Spinal cord (tissue), 10 donors: ENCODE data around the gene B4GALNT3. TPM values are rescaled to one million over a fixed set of nuclear protein-coding genes. Genes with fewer than 3 reads are reported as not detected.

Experiments
- DNase-seq, 6 donors: peaks; one replicate each; pipeline versions ENCODE4 v3.0.0 to v3.0.0-alpha.2; 2013 to 2015; ENCODE audit warnings: low spot score in 6 of 6, low read depth in 4 of 6
- H3K27ac ChIP-seq: one replicate; pipeline ENCODE4 v1.5.1; 2013; ENCODE audit warnings: low read depth, low read length, control low read depth
- H3K27me3 ChIP-seq: one replicate; pipeline ENCODE4 v1.6.1; 2013; ENCODE audit warnings: low read length; ENCODE audit not compliant: control insufficient read depth, insufficient read depth
- H3K36me3 ChIP-seq: one replicate; pipeline ENCODE4 v1.6.1; 2013; ENCODE audit warnings: low read length; ENCODE audit not compliant: control insufficient read depth, insufficient read depth
- H3K4me1 ChIP-seq: one replicate; pipeline ENCODE4 v1.6.1; 2013; ENCODE audit warnings: low read length; ENCODE audit not compliant: control insufficient read depth, insufficient read depth
- H3K4me3 ChIP-seq: one replicate; pipeline ENCODE4 v1.5.1; 2013; ENCODE audit warnings: low read depth, low read length, control low read depth
- H3K9me3 ChIP-seq: one replicate; pipeline ENCODE4 v1.6.1; 2013; ENCODE audit warnings: low read length; ENCODE audit not compliant: control insufficient read depth, insufficient read depth
- WGBS: methylation state at CpG from one replicate; pipeline ENCODE4 v1.1.5; 2013; ENCODE audit warnings: missing lambda C conversion rate; ENCODE audit not compliant: insufficient coverage; 5-methylcytosine and 5-hydroxymethylcytosine counted together
- polyA plus RNA-seq, 2 donors: library from polyadenylated mRNA; unstranded; fragments of 120-200 nt; gene quantifications; one replicate each; pipeline ENCODE4 v1.2.1, GENCODE V29; 2013; ENCODE audit not compliant: insufficient read length in 2 of 2
- total RNA-seq, 2 donors: library from RNA; depleted of rRNA in 1 of 2; stranded (reverse); fragments of 120-200 nt in 1 of 2; fragments of >200 nt in 1 of 2; gene quantifications; one replicate each; pipeline versions ENCODE4 v1.2.3 to v1.2.4, GENCODE V29; 2013 to 2014
- donor health status: healthy.

Gene B4GALNT3
- total and polyA plus RNA-seq, 4 donors, result 3.2 to 7.2 (median 3.9) TPM

- Histone ChIP-seq H3K9me3 (no peaks in the 10 kb centered on the region), H3K4me1 (peaks cover 8% of the 10 kb centered on the region), H3K27me3 (no peaks in the 10 kb centered on the region), H3K27ac (no peak overlapping the region), H3K36me3 (no peaks in the 10 kb centered on the region), H3K4me3 (no peak overlapping the region)
- 65% methylated on average over 4 of the region's 8 CpGs for WGBS
- DNase-seq, result peak in 2 of 6 donors; percentile 6 to 36
Measured at GRCh38 chr12:466039-466438, 6.3 kb downstream of the B4GALNT3 start.

DNA sequence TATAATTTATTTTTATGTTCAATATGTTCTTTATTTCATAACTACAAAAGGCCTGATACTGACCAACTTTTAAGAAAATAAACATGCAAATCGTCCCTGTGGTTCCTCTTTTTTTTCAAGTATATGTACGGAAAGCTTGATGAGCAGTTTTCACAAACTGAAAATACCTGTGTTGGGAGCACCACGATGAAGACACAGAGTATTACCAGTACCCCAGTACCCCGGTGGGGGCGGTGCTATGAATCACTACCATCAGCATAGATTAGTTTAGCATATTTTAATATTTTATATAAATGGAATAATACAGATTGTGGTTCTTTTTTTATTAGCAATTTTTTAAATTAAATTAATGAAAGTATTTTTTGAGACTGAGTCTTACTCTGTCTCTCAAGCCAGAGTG, 7.0 kb downstream of the B4GALNT3 start:
- H3K36me3 ChIP-seq, result no peaks in the 10 kb centered on the region
- H3K27ac ChIP-seq, result no peak overlapping the region
- no peaks in the 10 kb centered on the region for H3K27me3 ChIP-seq
- no peaks in the 10 kb centered on the region for H3K9me3 ChIP-seq
- WGBS, result no CpG with 5 or more reads among the region's 5 CpGs
- H3K4me3 ChIP-seq, result no peak overlapping the region
- no peak for DNase-seq
- peaks cover 8% of the 10 kb centered on the region for H3K4me1 ChIP-seq

GRCh38 chr12:467591-467990, 7.9 kb downstream of the B4GALNT3 start:
- H3K27ac ChIP-seq, result no peak overlapping the region
- peaks cover 8% of the 10 kb centered on the region for H3K4me1 ChIP-seq
- H3K4me3 ChIP-seq, result no peak overlapping the region
- H3K9me3 ChIP-seq, result no peaks in the 10 kb centered on the region
- no peak for DNase-seq
- H3K27me3 ChIP-seq, result no peaks in the 10 kb centered on the region
- no peaks in the 10 kb centered on the region for H3K36me3 ChIP-seq
- WGBS, result 100% methylated on average over 1 of the region's 6 CpGs

DNA sequence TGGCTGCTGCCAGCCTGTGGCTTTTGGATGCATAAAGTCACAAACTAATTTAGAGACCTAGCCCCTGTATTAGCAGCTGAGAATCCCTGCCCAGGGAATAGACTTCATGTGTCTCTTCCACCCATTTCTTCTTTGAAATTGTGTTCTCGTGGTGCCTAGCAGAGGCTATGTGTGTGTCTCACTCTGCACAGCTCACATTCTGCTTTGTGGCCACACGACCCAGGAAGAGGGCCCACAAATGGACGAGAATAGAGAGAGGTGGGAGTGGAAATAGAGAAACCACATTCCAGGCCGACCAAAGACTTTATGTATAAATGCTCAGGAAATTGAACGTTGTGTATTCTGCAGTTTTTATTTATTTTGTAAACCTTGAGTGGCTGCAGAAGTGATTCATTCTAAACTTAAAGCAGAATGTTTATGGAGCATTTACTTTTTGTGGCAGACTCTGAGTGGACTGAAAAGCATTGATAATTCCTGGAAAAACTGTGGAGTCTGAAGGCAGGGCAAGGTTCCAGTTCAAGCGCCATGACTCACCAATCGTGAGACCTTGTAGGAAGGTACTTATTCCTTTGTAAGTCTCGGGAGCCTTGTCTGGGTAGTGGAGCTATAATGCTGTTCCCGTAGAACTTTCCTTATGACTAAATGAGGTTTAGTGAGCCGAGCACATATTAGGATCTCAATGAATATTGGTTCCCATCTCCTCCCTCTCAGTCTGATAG, 9.1 kb downstream of the B4GALNT3 start:
- DNase-seq, result no peak
- Histone ChIP-seq H3K4me1 (peaks cover 8% of the 10 kb centered on the region), H3K27ac (no peak overlapping the region), H3K9me3 (no peaks in the 10 kb centered on the region), H3K36me3 (no peaks in the 10 kb centered on the region), H3K27me3 (no peaks in the 10 kb centered on the region), H3K4me3 (no peak overlapping the region)
- WGBS, result 71% methylated on average over 5 of the region's 10 CpGs

GRCh38 chr12:470133-470532, 10.4 kb downstream of the B4GALNT3 start:
- Histone ChIP-seq H3K36me3 (no peaks in the 10 kb centered on the region), H3K4me3 (no peak overlapping the region), H3K9me3 (no peaks in the 10 kb centered on the region), H3K27me3 (no peaks in the 10 kb centered on the region), H3K27ac (no peak overlapping the region), H3K4me1 (peaks cover 4% of the 10 kb centered on the region)
- DNase-seq, result no peak
- WGBS, result 59% methylated on average over 10 of the region's 11 CpGs

GRCh38 chr12:473198-473597, 13.5 kb downstream of the B4GALNT3 start:
- DNase-seq, result no peak
- no peaks in the 10 kb centered on the region for H3K9me3 ChIP-seq
- WGBS, result 79% methylated on average over 3 of the region's 5 CpGs
- no peaks in the 10 kb centered on the region for H3K4me1 ChIP-seq
- no peak overlapping the region for H3K27ac ChIP-seq
- no peaks in the 10 kb centered on the region for H3K36me3 ChIP-seq
- H3K27me3 ChIP-seq, result no peaks in the 10 kb centered on the region
- H3K4me3 ChIP-seq, result no peak overlapping the region

DNA sequence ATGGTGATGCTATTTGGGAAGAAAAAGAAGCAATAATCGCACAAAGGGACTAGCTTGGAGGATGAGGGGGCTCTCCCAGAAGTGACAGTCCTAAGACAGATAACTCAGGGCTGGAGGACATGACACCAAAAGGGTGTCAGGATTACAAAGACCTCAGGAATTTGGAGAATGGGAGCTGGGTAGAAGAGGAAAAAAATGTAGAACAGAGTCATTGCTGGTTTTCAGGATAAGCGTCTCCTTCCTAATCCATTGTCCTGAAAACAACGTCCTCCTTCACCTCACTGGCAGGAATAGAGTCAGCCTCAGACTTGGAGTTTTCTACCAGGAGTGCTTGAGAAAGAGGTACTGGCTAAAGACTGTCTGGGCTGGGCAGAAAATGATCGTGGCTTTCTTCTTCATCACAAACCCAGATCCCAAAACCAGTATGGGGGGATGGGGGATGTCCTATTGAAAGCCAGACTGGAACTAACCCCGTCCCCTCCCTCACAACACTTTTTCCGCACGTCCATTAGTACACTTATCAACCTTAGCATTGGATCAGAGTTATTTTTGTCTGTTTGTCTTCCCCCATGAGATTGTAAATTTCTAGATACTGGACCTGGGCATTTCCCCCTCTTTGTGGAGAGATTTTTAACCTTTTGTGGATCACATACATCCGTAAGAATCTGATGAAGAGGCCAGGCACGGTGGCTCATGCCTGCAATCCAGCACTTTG, 14.3 kb downstream of the B4GALNT3 start:
- H3K27ac ChIP-seq, result no peak overlapping the region

DNA sequence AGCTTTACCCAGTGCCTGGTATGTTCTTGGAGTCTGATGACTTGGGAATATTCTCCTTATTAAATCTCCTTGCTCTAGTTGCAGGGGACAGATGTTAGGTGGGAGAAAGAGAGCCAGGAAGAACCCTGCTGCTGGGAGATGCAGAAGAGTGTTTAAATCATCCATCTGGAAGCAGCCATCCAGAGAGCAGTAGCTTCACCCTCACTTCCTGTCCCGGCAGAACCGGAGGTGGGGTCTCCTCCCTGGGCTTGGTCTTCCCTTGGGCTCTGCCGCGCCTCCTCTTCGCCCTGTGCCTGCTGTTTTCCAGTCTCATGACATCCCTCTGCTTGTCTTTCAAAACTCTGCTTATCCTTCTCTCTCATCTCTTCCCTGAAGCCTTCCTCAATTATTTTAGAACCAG, 15.5 kb downstream of the B4GALNT3 start:
- DNase-seq, result no peak
- no peaks in the 10 kb centered on the region for H3K36me3 ChIP-seq
- H3K27me3 ChIP-seq, result no peaks in the 10 kb centered on the region
- no peaks in the 10 kb centered on the region for H3K9me3 ChIP-seq
- H3K4me1 ChIP-seq, result no peaks in the 10 kb centered on the region
- WGBS, result 63% methylated on average over 5 of the region's 5 CpGs
- no peak overlapping the region for H3K27ac ChIP-seq
- no peak overlapping the region for H3K4me3 ChIP-seq

More for the DNA sequence above, 14.3 kb downstream of the B4GALNT3 start:
- H3K4me3 ChIP-seq, result no peak overlapping the region
- H3K27me3 ChIP-seq, result no peaks in the 10 kb centered on the region
- H3K9me3 ChIP-seq, result no peaks in the 10 kb centered on the region
- H3K36me3 ChIP-seq, result no peaks in the 10 kb centered on the region
- WGBS, result 88% methylated on average over 2 of the region's 9 CpGs
- no peak for DNase-seq
- no peaks in the 10 kb centered on the region for H3K4me1 ChIP-seq

DNA sequence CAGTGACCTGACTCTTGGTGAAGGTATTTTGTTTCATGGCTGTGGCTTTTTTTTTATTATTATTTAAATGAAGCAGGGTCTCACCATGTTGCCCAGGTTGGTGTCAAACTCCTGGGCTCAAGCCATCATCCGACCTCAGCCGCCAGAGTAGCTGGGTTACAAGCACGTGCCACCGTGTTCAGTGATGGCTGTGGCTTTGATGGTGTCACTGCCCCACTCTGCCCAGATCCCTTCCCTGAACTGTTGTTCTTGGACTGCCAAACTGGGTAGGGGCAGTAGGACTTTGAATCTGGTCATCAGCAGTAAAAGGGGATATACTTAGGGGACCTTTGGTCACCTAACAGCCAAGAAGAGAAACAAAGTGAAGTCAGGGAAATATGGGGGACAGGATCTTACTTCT, 19.4 kb downstream of the B4GALNT3 start:
- peaks cover 5% of the 10 kb centered on the region for H3K4me1 ChIP-seq
- no peaks in the 10 kb centered on the region for H3K27me3 ChIP-seq
- 91% methylated on average over 4 of the region's 4 CpGs for WGBS
- H3K4me3 ChIP-seq, result no peak overlapping the region
- no peaks in the 10 kb centered on the region for H3K36me3 ChIP-seq
- no peak overlapping the region for H3K27ac ChIP-seq
- no peak for DNase-seq
- H3K9me3 ChIP-seq, result no peaks in the 10 kb centered on the region
